Spleen (tissue), 7 donors: Measurements from ENCODE around the gene ACCS.

Source experiments
- POLR2A ChIP-seq, 3 donors: fragments of 450-650 bp; IDR thresholded peaks; one replicate each; pipeline ENCODE4 v1.5.1; 2017; ENCODE audit warnings: antibody characterized with exemption in 3 of 3, mild to moderate bottlenecking in 1 of 3
- TF ChIP-seq, protein P1 (sequence below), 11 experiments: fragments of 200-600 bp in 7 of 11; fragments of 450-650 bp in 4 of 11; sonication (generic) in 4 of 11; IDR thresholded peaks in 8 of 11; conservative IDR thresholded peaks in 3 of 11; 1 replicate in 7 of 11; 2 replicates in 4 of 11; pipeline versions ENCODE4 v1.4.0 to v1.8.0; 2016 to 2021; ENCODE audit warnings: antibody characterized with exemption in 11 of 11, inconsistent platforms in 4 of 11, mild to moderate bottlenecking in 1 of 11
- donor health status: DM: no; HTN: no; CAD: no; lungs with moderate emphysema.
- donor health status: DM: no; HTN: no; CAD: no.
- donor health status: DM: no; HTN: no; CAD: no.

DNA sequence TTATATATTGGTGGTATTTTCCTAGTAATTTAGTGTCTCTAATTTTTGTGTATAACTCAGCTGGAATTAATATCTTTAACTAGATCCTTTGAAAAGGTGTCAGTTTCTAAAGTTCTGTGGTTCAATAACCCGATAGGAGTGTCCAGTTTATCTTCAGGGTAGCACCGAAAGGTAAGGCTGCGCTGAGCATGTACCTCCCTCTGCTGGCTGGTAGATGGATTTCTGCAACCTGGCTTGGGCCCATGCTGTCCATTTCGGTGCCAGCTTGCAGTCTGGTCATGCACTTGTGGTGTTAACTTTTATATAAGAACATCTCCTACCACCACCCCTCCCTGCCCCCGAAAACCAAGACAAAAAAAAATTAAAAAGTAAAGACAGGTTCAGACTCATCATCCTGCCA is 54.1 kb downstream of the ACCS start:
- TF ChIP-seq, protein P1, sequence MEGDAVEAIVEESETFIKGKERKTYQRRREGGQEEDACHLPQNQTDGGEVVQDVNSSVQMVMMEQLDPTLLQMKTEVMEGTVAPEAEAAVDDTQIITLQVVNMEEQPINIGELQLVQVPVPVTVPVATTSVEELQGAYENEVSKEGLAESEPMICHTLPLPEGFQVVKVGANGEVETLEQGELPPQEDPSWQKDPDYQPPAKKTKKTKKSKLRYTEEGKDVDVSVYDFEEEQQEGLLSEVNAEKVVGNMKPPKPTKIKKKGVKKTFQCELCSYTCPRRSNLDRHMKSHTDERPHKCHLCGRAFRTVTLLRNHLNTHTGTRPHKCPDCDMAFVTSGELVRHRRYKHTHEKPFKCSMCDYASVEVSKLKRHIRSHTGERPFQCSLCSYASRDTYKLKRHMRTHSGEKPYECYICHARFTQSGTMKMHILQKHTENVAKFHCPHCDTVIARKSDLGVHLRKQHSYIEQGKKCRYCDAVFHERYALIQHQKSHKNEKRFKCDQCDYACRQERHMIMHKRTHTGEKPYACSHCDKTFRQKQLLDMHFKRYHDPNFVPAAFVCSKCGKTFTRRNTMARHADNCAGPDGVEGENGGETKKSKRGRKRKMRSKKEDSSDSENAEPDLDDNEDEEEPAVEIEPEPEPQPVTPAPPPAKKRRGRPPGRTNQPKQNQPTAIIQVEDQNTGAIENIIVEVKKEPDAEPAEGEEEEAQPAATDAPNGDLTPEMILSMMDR (IDR thresholded peaks at IDR 0.05 in 8 of 11, conservative IDR thresholded peaks at IDR 0.05 in 3 of 11), result peak in 1 of 11 experiments; percentile 12
- TF ChIP-seq POLR2A (IDR thresholded peaks at IDR 0.05), result no peak
